ENCODE results near the gene LOXHD1.

- TF ChIP-seq CTCF (conservative IDR thresholded peaks at IDR 0.05 in 1 of 2, IDR thresholded peaks at IDR 0.05 in 1 of 2; ENCODE audit: extremely low read depth in 1 of 2, insufficient read depth in 1 of 2, low read depth in 1 of 2, low read length in 2 of 2) (no peak), EZH2 (IDR thresholded peaks at IDR 0.05; ENCODE audit: borderline replicate concordance, low read length) (no peak)
Measured at GRCh38 chr18:46435031-46435430, 222.0 kb downstream of the LOXHD1 start.
